Body of pancreas (tissue), 4 donors: Measurements from ENCODE around the gene MRTFB. TPM values are rescaled to one million over a fixed set of nuclear protein-coding genes. Genes with fewer than 3 reads are reported as not detected.
A peak's percentile ranks its signal among the peaks of the same experiment; 100 is the strongest.

Experiments
- ATAC-seq: fragments of 150-250 bp; one replicate; pipeline ENCODE4 v1.9.1; 2016
- DNase-seq, 4 donors: peaks; one replicate each; pipeline ENCODE4 v3.0.0-alpha.2; 2019
- H3K27ac ChIP-seq, 4 donors: fragments of 200-600 bp; sonication (generic); 1 replicate in 3 of 4; 2 replicates in 1 of 4; pipeline versions ENCODE4 v1.5.1 to v1.6.1; 2016 to 2019; ENCODE audit warnings: mild to moderate bottlenecking in 1 of 4, mixed read lengths in 1 of 4, moderate library complexity in 1 of 4
- H3K27me3 ChIP-seq, 2 donors: fragments of 200-600 bp; sonication (generic); one replicate each; pipeline ENCODE4 v1.6.0; 2016; ENCODE audit warnings: mild to moderate bottlenecking in 1 of 2
- H3K36me3 ChIP-seq, 2 donors: fragments of 200-600 bp; sonication (generic); replicated peaks in 1 of 2; 2 replicates each; pipeline ENCODE4 v1.5.1; 2016; ENCODE audit warnings: low read depth in 2 of 2; ENCODE audit not compliant: insufficient read depth in 1 of 2
- H3K4me1 ChIP-seq: fragments of 200-600 bp; sonication (generic); one replicate; pipeline ENCODE4 v1.6.0; 2016
- H3K4me3 ChIP-seq, 2 donors: fragments of 200-600 bp; sonication (generic); 1 replicate in 1 of 2; 2 replicates in 1 of 2; pipeline ENCODE4 v1.5.1; 2016 to 2019
- H3K9me3 ChIP-seq, 3 donors: fragments of 200-600 bp; sonication (generic); 1 replicate in 2 of 3; 2 replicates in 1 of 3; pipeline ENCODE4 v1.5.1; 2016
- CTCF ChIP-seq, 7 experiments: fragments of 450-650 bp in 4 of 7; fragments of 200-600 bp in 3 of 7; sonication (generic) in 3 of 7; IDR thresholded peaks; one replicate each; pipeline ENCODE4 v1.5.1; 2016 to 2019; ENCODE audit warnings: antibody characterized with exemption in 7 of 7
- POLR2A ChIP-seq, 3 donors: fragments of 450-650 bp; IDR thresholded peaks; one replicate each; pipeline ENCODE4 v1.6.1; 2016; ENCODE audit warnings: antibody characterized with exemption in 3 of 3, mild to moderate bottlenecking in 2 of 3
- WGBS, 2 donors: methylation state at CpG; one replicate each; pipeline ENCODE4 v1.1.5; 2017; 5-methylcytosine and 5-hydroxymethylcytosine counted together
- intact Hi-C: fragments of 100-400 bp; cut with DNase I; formaldehyde crosslinking; loops from one replicate; pipeline ENCODE4 v1.15.1; 2023
- total RNA-seq, 2 donors: library from RNA; depleted of rRNA; stranded (reverse); fragments of >200 nt; gene quantifications; one replicate each; pipeline ENCODE4 v1.1.0, GENCODE V29; 2016

MRTFB gene
- total RNA-seq, 2 donors from 2014 or later: 39.2 to 46.8 TPM

DNA sequence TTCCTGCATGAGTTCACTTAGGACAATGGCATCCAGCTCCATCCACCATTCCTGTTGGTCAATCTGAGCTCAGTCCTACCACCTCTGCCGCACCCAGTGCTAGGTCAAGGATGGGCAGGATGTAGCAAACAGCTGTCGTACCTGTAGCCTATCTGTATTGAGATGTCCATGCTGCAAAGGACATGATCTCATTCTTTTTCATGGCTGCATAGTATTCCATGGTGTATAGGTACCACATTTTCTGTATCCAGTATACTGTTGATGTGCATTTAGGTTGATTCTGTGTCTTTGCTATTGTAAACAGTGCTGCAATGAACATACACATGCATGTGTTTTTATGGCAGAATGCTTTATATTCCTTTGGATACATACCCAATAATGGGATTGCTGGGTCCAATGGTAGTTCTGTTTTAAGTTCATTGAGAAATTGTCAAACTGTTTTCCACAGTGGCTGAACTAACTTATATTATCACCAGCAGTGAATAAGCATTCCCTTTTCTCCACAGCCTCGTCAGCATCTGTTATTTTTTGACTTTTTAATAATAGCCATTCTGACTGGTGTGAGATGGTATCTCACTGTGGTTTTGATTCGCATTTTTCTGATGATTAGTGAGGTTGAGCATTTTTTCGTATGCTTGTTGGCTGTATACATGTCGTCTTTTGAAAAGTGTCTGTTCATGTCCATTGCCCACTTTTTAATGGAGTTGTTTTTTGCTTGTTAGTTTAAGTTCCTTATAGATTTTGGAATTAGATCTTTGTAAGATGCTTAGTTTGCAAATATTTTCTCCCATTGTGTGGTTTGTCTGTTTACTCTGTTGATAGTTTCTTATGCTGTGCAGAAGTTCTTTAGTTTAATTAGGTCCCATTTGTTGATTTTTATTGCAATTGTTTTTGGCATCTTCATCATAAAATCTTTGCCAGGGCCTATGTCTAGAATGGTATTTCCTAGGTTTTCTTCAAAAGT lies 7.2 kb upstream of the MRTFB start:
- no peaks in the 10 kb centered on the region for H3K36me3 ChIP-seq
- ATAC-seq (no peak), DNase-seq (no peak)
- no peaks in the 10 kb centered on the region for H3K27me3 ChIP-seq
- no peak for TF ChIP-seq POLR2A (IDR thresholded peaks at IDR 0.05)
- no peak for TF ChIP-seq CTCF (IDR thresholded peaks at IDR 0.05)
- no peaks in the 10 kb centered on the region for H3K4me1 ChIP-seq
- 86 to 92% methylated on average over 6 of the region's 6 CpGs for WGBS, 2 donors
- H3K4me3 ChIP-seq: no peak overlapping the region
- no peaks in the 10 kb centered on the region for H3K9me3 ChIP-seq
- intact Hi-C loops: no loop called here
- H3K27ac ChIP-seq: no peak overlapping the region

DNA sequence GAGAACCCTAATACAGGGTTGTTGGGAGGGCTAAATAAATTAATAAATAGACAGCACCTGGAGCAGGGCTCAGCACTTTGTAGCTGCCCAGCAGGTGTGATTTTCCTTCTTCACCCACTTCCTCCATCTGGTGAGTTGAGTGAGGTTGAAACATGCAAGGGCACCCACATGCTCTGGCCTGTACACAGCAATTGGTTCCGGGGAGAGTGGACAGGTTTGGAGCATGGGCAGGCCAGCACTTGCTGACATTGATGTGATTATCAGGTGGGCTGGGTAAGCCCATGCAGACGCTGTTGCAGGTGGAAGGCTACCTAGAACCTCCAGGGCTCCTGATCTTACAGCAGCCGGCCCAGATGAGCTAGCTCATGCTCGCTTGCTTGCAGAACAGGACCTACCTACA lies 1.3 kb upstream of the MRTFB start:
- Histone ChIP-seq H3K4me3 (no peak overlapping the region), H3K36me3 (no peaks in the 10 kb centered on the region), H3K9me3 (no peaks in the 10 kb centered on the region), H3K27me3 (no peaks in the 10 kb centered on the region), H3K4me1 (peaks cover 40% of the 10 kb centered on the region), H3K27ac (peak overlapping the region; percentile 87 to 98 (median 95))
- intact Hi-C loops: no loop called here
- WGBS, 2 donors: 50 to 69% methylated on average over 1 to 4 of the region's 4 CpGs
- TF ChIP-seq POLR2A (IDR thresholded peaks at IDR 0.05): no peak
- TF ChIP-seq CTCF (IDR thresholded peaks at IDR 0.05): no peak
- DNase-seq (no peak), ATAC-seq (no peak)

- Histone ChIP-seq H3K9me3 (no peaks in the 10 kb centered on the region), H3K36me3 (no peaks in the 10 kb centered on the region), H3K27me3 (no peaks in the 10 kb centered on the region), H3K27ac (peak overlapping the region; percentile 87 to 98 (median 95)), H3K4me1 (peaks cover 47% of the 10 kb centered on the region), H3K4me3 (peak overlapping the region; percentile 84 to 85)
- intact Hi-C loops: no loop called here
- TF ChIP-seq POLR2A (IDR thresholded peaks at IDR 0.05): no peak
- TF ChIP-seq CTCF (IDR thresholded peaks at IDR 0.05): no peak
- DNase-seq (no peak), ATAC-seq (peak; percentile 26)
- 0 to 22% methylated on average over 2 to 4 of the region's 4 CpGs for WGBS, 2 donors
Observed at GRCh38 chr16:14070555-14070876, 603 bp upstream of the MRTFB start.

DNA sequence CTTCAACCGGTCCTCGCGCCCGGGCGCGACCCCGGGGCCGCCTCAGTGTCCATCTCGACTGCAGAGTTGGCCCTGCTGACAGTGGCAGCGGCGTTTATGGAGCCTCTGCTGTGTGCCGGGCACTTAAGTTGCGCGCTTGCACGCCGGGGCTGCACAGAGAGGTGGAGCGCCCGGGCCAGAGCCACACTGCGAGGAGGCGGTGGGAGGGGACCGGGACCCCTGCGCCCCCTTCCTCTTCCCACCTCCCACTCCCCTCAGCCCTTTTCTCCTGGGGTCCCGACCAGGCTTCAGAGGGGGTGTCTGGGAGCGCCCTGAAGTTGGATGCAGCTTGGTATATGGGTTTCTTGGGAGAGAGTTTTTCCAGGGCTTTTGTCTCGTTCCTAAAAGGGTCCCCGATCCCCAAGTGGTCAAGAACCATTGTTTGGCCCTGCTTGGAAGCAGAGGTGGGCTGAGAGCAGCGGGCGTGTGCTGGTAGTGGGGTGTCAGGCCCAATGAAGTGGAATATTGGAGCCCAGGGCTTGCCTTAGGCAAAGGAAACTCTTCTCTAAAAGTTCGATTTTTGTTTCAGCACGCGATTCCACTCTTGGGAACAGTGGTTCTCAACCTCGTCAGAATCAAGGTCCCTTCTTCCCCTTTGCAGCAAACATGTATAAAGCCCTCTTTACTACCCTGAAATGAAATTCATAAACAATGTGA lies 605 bp downstream of the MRTFB start:
- TF ChIP-seq POLR2A (IDR thresholded peaks at IDR 0.05) (no peak), CTCF (IDR thresholded peaks at IDR 0.05) (no peak)
- ATAC-seq (no peak), DNase-seq (no peak)
- H3K9me3 ChIP-seq: no peaks in the 10 kb centered on the region
- no peaks in the 10 kb centered on the region for H3K27me3 ChIP-seq
- intact Hi-C loops: no loop called here
- peak overlapping the region; percentile 87 to 98 (median 95) for H3K27ac ChIP-seq
- H3K4me3 ChIP-seq: peak overlapping the region; percentile 84 to 85
- no peaks in the 10 kb centered on the region for H3K36me3 ChIP-seq
- peaks cover 55% of the 10 kb centered on the region for H3K4me1 ChIP-seq
- 0 to 1% methylated on average over 14 to 31 of the region's 32 CpGs for WGBS, 2 donors
